OCI-LY7 (cell line): ENCODE results near the gene CA10.

Experiments
- CTCF ChIP-seq: fragments of 200-600 bp; sonication (generic); conservative IDR thresholded peaks from 2 replicates; pipeline ENCODE4 v1.5.1; 2014; ENCODE audit warnings: mild to moderate bottlenecking, antibody characterized with exemption, low read length, moderate library complexity, mixed read lengths
- EZH2phosphoT487 ChIP-seq: fragments of 200-600 bp; sonication (generic); IDR thresholded peaks from 2 replicates; pipeline ENCODE4 v1.6.1; 2018; ENCODE audit warnings: low read depth, borderline replicate concordance, mild to moderate bottlenecking, mixed run types, antibody characterized with exemption, low read length, moderate library complexity, mixed read lengths

GRCh38 chr17:51660266-51660665, 498.2 kb downstream of the CA10 start:
- no peak for TF ChIP-seq CTCF
- no peak for TF ChIP-seq EZH2phosphoT487
